HG02938 (cell line): ENCODE measurements around the gene KIDINS220.

Source experiments
- ATAC-seq: cut with Tn5 transposase; IDR thresholded peaks from one replicate; pipeline ENCODE4 v1.9.1; 2021; ENCODE audit warnings: mild to moderate bottlenecking, moderate library complexity; ENCODE audit not compliant: unreplicated experiment

The KIDINS220 gene

GRCh38 chr2:8836971-8837794, at the start of gene KIDINS220:
Gene KIDINS220, minus strand, starts transcription at chr2:8837613. Its CDS starts 10,520 bp downstream, at chr2:8827093.
- peak; percentile 82 for ATAC-seq

- no peak for ATAC-seq
Observed at GRCh38 chr2:8886876-8887275, 49.5 kb upstream of the KIDINS220 start.

- ATAC-seq = no peak
Observed at GRCh38 chr2:8886202-8886518, 48.7 kb upstream of the KIDINS220 start.

- no peak for ATAC-seq
Observed at GRCh38 chr2:8885449-8886201, 48.2 kb upstream of the KIDINS220 start.

- ATAC-seq = no peak
Observed at GRCh38 chr2:8884812-8885211, 47.4 kb upstream of the KIDINS220 start.

GRCh38 chr2:8882094-8882493, 44.7 kb upstream of the KIDINS220 start:
- ATAC-seq = no peak

GRCh38 chr2:8877894-8878293, 40.5 kb upstream of the KIDINS220 start:
- no peak for ATAC-seq

- no peak for ATAC-seq
Observed at GRCh38 chr2:8877332-8877731, 39.9 kb upstream of the KIDINS220 start.

- no peak for ATAC-seq
Observed at GRCh38 chr2:8876628-8877027, 39.2 kb upstream of the KIDINS220 start.

- no peak for ATAC-seq
Observed at GRCh38 chr2:8872821-8873432, 35.5 kb upstream of the KIDINS220 start.

- no peak for ATAC-seq
Observed at GRCh38 chr2:8870441-8870840, 33.0 kb upstream of the KIDINS220 start.

GRCh38 chr2:8867363-8867762, 29.9 kb upstream of the KIDINS220 start:
- ATAC-seq = no peak

GRCh38 chr2:8863331-8863953, 26.0 kb upstream of the KIDINS220 start:
- no peak for ATAC-seq

GRCh38 chr2:8862230-8862629, 24.8 kb upstream of the KIDINS220 start:
- ATAC-seq = no peak

- no peak for ATAC-seq
Observed at GRCh38 chr2:8861797-8862196, 24.4 kb upstream of the KIDINS220 start.

GRCh38 chr2:8860239-8860638, 22.8 kb upstream of the KIDINS220 start:
- peak; percentile 64 for ATAC-seq

- ATAC-seq = no peak
Observed at GRCh38 chr2:8858910-8859309, 21.5 kb upstream of the KIDINS220 start.

GRCh38 chr2:8858264-8858663, 20.9 kb upstream of the KIDINS220 start:
- no peak for ATAC-seq

- ATAC-seq = no peak
Observed at GRCh38 chr2:8857709-8858108, 20.3 kb upstream of the KIDINS220 start.

GRCh38 chr2:8856176-8856575, 18.8 kb upstream of the KIDINS220 start:
- no peak for ATAC-seq

GRCh38 chr2:8855010-8855409, 17.6 kb upstream of the KIDINS220 start:
- no peak for ATAC-seq
